Measurements from ENCODE around the gene USP13.

GRCh38 chr3:179828738-179829137 is 175.9 kb downstream of the USP13 start:
- TF ChIP-seq POLR2A (IDR thresholded peaks at IDR 0.05; ENCODE audit: low read depth, low read length), result no peak
- no peak for TF ChIP-seq EZH2 (IDR thresholded peaks at IDR 0.05; ENCODE audit: borderline replicate concordance, low read depth, low read length, severe bottlenecking)
- no peak for TF ChIP-seq POLR2AphosphoS5 (IDR thresholded peaks at IDR 0.05; ENCODE audit: insufficient read depth, low read depth, low read length)
- TF ChIP-seq, protein P1, sequence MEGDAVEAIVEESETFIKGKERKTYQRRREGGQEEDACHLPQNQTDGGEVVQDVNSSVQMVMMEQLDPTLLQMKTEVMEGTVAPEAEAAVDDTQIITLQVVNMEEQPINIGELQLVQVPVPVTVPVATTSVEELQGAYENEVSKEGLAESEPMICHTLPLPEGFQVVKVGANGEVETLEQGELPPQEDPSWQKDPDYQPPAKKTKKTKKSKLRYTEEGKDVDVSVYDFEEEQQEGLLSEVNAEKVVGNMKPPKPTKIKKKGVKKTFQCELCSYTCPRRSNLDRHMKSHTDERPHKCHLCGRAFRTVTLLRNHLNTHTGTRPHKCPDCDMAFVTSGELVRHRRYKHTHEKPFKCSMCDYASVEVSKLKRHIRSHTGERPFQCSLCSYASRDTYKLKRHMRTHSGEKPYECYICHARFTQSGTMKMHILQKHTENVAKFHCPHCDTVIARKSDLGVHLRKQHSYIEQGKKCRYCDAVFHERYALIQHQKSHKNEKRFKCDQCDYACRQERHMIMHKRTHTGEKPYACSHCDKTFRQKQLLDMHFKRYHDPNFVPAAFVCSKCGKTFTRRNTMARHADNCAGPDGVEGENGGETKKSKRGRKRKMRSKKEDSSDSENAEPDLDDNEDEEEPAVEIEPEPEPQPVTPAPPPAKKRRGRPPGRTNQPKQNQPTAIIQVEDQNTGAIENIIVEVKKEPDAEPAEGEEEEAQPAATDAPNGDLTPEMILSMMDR (IDR thresholded peaks at IDR 0.05; ENCODE audit: extremely low read depth in 1 of 2, insufficient read depth in 1 of 2, low read depth in 1 of 2, low read length in 2 of 2), result no peak
- no peak for TF ChIP-seq GATA2 (IDR thresholded peaks at IDR 0.05; ENCODE audit: insufficient read depth, insufficient read length, low read depth, low read length)

Measured in endothelial cell of umbilical vein (primary cell).